ENCODE results near the gene HPDL.

The HPDL gene

DNA sequence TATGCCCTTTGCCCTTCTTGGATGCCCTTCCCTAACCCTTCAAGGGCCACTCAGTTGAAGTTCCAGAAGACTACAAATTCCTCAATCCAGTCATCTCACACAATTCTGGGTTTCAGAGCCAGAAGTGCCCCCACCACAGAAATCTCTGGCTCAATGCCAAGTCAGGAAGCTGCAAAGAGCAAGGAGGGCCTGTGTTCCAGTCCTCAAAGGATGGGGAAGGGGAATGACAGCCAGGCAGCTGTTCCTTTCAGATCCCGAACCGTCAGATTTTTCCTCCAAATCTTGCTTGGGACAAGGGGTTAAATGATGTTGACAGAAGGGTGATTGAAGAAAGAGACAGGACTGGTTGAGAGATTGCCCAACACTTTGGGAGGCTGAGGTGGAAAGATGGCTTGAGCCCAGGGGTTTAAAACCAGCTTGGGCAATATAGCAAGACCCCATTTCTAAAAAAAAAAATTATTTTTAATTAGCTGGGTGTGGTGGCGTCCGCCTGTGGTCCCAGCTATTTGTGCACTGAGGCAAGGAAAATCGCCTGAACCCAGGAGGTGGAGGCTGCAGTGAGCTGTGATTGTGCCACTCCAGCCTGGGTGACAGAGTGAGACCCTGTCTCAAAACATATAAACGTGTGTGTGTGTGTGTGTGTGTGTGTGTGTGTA lies 716 bp upstream of the HPDL start:
- no peak for DNase-seq

- DNase-seq = no peak
Observed at GRCh38 chr1:45327644-45328515, 1.2 kb downstream of the HPDL start.

DNA sequence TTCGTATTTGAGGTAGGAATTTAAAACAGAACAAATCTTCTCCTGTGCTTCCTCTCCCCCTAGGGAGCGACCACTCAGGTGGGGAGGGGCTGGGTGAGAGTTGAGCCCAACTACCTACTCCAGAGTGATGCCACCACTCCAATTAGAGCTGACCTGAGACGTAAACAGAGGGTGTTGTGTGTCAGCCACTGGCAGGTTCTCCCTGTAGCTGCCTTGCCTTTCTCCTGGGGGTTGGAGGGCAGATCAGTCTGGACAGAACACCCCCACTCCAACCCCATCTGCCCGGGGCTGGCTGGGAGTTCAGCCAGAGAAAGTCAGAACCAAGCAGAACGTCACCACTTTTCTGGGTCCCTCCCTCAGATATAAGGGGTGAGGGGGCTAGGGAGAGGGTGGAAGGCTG lies 2.0 kb downstream of the HPDL start:
- DNase-seq = no peak

- no peak for DNase-seq
Observed at GRCh38 chr1:45329445-45329844, 2.8 kb downstream of the HPDL start.

- no peak for DNase-seq
Observed at GRCh38 chr1:45331436-45332345, 5.0 kb downstream of the HPDL start.

- no peak for DNase-seq
Observed at GRCh38 chr1:45332346-45332720, 5.6 kb downstream of the HPDL start.

GRCh38 chr1:45334308-45335245 lies 7.9 kb downstream of the HPDL start:
- no peak for DNase-seq

- DNase-seq = no peak
Observed at GRCh38 chr1:45335855-45336324, 9.2 kb downstream of the HPDL start.

DNA sequence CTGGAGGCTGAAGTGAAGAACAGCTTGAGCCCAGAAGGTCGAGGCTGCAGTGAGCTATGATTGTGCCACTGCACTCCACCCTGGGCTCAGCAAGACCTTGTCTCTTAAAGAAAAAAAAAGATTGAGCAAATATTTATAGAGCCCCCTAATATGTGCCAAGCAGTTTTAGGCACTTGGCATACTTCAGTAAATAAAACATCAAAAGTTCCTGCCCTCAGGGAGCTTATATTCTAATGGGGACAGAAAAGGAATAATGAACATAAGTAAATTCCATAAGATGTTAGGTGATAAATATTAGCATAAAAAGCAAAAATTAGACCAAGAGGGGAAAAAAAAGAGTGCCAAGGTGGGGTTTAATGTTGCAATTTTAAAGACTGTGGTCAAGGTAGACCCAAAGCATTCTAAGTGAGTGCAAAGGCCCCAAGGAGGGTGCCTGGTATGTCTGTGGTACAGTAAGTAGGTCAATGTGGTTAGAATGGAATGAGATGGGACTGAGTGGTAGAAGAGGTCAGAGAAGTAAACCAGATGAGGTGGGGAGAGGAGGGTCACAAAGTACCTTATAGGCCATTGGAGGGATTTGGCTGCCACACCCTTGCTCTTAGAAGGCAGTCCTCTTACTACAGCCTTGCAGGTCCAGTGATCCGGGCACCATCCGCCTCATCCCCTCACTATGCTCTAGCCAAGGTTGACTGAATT lies 11.1 kb downstream of the HPDL start:
- no peak for DNase-seq

DNA sequence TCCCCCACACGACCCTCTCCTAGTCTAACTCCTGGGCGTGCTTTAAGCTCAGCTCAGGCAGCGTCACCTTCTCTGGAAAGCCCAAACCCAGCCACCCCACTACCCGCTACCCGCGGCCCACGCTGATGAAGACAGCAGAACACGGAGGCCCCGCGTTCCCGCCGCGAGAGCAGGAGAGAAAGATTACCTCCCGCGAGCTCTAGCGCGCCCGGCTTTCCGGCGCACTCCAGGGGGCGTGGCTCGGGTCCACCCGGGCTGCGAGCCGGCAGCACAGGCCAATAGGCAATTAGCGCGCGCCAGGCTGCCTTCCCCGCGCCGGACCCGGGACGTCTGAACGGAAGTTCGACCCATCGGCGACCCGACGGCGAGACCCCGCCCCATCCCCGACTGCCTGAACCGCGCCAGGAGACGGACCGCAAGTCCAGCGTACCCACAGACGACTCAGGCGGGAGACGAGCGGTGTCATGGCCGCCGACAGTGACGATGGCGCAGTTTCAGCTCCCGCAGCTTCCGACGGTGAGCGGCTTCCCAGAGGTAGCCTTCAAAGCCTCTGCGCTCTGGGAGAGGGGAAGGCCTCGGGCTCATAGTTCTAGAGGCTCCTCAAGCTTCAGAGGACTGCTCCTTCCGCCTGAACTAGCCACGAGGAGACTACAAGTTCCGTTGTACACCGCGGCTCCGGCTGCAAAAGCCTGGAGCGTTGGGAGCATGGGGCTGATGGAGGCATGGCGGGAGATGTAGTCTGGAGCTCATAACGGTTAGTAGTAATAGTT lies 13.3 kb downstream of the HPDL start, which contains the start of the genes MUTYH and TOE1:
Gene MUTYH, minus strand, starts transcription at position 652 of the 770 bp plus-strand sequence. CDS start 5,935 bp downstream, outside the sequence.
Gene TOE1, plus strand, starts transcription at position 382 of the 770 bp plus-strand sequence. Its CDS starts 83 bp downstream, at position 465.
- DNase-seq = peak; percentile 88

GRCh38 chr1:45340816-45341466 lies 14.2 kb downstream of the HPDL start:
- DNase-seq = no peak

DNA sequence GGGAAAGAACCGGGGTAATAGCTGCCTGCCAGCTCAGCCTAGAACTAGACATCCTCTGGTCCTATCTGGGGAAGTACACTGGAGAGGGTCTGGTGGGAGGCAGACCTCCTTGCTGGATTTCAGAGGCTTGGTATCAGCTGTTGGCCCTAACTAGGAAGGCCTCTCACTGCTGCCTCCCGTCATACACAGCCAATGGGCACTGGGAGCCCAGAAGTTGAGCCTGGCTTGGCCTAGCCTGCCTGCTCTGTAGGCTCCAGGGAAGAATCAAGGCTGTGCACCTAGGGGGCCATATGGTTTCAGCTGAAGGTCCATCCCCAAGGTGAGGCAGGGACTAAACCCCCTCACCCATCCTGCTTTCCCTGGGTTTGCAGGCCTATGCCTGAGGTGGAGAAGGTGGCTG lies 17.8 kb downstream of the HPDL start:
- DNase-seq = no peak

DNA sequence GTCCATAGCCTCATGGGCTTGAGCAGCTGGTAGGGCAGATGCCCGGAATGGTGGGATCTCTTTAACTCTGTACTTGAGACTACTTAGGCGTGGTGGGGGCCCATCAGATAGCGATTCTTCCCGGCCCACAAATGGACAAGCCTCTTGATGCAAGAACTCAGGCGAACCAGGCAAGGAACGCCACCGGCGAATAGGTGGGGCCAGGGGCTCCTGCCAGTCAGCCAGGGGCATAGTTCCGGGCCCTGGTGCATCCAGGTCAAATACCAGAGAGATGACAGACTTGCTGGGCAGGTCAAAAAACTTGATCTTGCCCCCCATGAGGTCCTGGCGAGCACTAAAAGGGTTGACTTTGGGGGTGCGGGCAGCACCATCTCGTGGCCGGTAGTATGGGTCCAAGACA lies 18.3 kb downstream of the HPDL start:
- DNase-seq = no peak

- DNase-seq = no peak
Observed at GRCh38 chr1:45346473-45346872, 19.8 kb downstream of the HPDL start.

- no peak for DNase-seq
Observed at GRCh38 chr1:45348020-45348419, 21.3 kb downstream of the HPDL start.

GRCh38 chr1:45348609-45348965 lies 21.9 kb downstream of the HPDL start:
- DNase-seq = no peak

- no peak for DNase-seq
Observed at GRCh38 chr1:45348966-45349677, 22.4 kb downstream of the HPDL start.

DNA sequence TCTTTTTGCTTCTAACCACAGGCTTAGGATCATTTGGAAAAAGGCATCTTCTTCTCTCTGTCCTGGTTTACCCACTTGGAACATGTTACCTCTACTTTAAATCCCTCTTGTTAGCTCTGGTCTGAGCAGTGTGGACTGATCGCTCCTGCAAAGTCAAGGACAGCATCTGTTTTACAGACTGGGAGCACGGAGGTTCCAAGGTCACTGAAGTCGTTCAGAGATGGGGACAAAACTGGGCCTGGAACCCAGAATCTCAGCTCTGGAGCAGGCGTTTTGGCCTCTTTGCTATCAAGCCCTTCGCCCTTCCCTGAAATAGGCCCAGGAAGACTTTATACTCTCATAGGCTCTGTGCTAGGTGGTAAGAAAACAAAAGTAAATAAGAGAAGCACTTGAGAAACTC lies 24.8 kb downstream of the HPDL start:
- DNase-seq = no peak

DNA sequence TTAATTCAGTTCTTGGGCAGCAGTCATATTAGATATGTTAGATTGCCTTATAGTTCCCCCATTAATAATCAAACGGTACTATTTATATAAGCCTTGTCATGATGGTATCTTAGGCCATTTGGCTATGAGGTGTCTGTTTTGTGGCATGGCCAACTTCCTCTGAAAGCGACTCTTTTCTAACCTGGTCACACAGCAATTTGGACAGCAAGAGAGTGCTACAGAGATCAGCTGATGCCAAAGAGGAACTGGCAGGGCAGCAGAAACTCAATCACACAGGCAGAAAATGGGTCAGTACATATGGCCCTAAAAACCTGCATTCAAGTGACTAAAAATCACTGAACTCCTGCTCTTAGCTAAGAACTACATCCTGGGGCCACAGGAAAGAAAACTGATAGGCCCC lies 27.0 kb downstream of the HPDL start:
- DNase-seq = no peak
